Glutamatergic neuron (in vitro differentiated cells): Measurements from ENCODE around the gene KCNJ6. TPM values are rescaled to one million over a fixed set of nuclear protein-coding genes. Genes with fewer than 3 reads are reported as not detected.
"Not testable (repeated sequence)": the region's sequence is repeated elsewhere in the genome, so short reads cannot be mapped to it uniquely, and the experiment has no call there.

Experiments
- DNase-seq: peaks from one replicate; pipeline ENCODE4 v3.0.0; 2022
- H3K27ac Mint-ChIP-seq: one replicate; pipeline ENCODE4 v1.8.0; 2020; ENCODE audit warnings: mild to moderate bottlenecking, mixed read lengths, inconsistent platforms; ENCODE audit not compliant: unreplicated experiment
- H3K27me3 Mint-ChIP-seq: one replicate; pipeline ENCODE4 v1.8.0; 2020; ENCODE audit warnings: mild to moderate bottlenecking, moderate library complexity, mixed read lengths, inconsistent platforms; ENCODE audit not compliant: unreplicated experiment
- H3K36me3 Mint-ChIP-seq: one replicate; pipeline ENCODE4 v1.8.0; 2020; ENCODE audit warnings: mild to moderate bottlenecking, mixed read lengths, inconsistent platforms; ENCODE audit not compliant: unreplicated experiment
- H3K4me1 Mint-ChIP-seq: one replicate; pipeline ENCODE4 v1.8.0; 2020; ENCODE audit warnings: mild to moderate bottlenecking, low read depth, mixed read lengths, inconsistent platforms; ENCODE audit not compliant: unreplicated experiment
- H3K4me3 Mint-ChIP-seq: one replicate; pipeline ENCODE4 v1.8.0; 2020; ENCODE audit warnings: mild to moderate bottlenecking, mixed read lengths, inconsistent platforms; ENCODE audit not compliant: unreplicated experiment
- H3K9me3 Mint-ChIP-seq: one replicate; pipeline ENCODE4 v1.8.0; 2020; ENCODE audit warnings: mild to moderate bottlenecking, moderate library complexity, mixed read lengths, inconsistent platforms; ENCODE audit not compliant: unreplicated experiment
- total RNA-seq: library from RNA; stranded (reverse); fragmentation: NEBNext Ultra II Directional; extraction: Animal tissue kit (Norgen Biotek cat#: 25700); gene quantifications from one replicate; pipeline ENCODE4 v1.2.1, GENCODE V29; 2021; ENCODE audit not compliant: unreplicated experiment
- TF ChIP-seq, protein P1 (sequence below): fragments of 200-600 bp; sonication (generic); IDR thresholded peaks from one replicate; pipeline ENCODE4 v1.5.0; 2021; ENCODE audit not compliant: partially characterized antibody, unreplicated experiment

Gene KCNJ6
- total RNA-seq, 1 donor from 2014 or later, result 80.5 TPM

GRCh38 chr21:37937668-37938067 lies 21.4 kb upstream of the KCNJ6 start:
- no peak overlapping the region for H3K27ac Mint-ChIP-seq
- H3K27me3 Mint-ChIP-seq, result no peaks in the 10 kb centered on the region
- TF ChIP-seq, protein P1, sequence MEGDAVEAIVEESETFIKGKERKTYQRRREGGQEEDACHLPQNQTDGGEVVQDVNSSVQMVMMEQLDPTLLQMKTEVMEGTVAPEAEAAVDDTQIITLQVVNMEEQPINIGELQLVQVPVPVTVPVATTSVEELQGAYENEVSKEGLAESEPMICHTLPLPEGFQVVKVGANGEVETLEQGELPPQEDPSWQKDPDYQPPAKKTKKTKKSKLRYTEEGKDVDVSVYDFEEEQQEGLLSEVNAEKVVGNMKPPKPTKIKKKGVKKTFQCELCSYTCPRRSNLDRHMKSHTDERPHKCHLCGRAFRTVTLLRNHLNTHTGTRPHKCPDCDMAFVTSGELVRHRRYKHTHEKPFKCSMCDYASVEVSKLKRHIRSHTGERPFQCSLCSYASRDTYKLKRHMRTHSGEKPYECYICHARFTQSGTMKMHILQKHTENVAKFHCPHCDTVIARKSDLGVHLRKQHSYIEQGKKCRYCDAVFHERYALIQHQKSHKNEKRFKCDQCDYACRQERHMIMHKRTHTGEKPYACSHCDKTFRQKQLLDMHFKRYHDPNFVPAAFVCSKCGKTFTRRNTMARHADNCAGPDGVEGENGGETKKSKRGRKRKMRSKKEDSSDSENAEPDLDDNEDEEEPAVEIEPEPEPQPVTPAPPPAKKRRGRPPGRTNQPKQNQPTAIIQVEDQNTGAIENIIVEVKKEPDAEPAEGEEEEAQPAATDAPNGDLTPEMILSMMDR, result no peak
- no peak for DNase-seq
- H3K9me3 Mint-ChIP-seq, result peaks cover 2% of the 10 kb centered on the region
- peaks cover 8% of the 10 kb centered on the region for H3K36me3 Mint-ChIP-seq
- H3K4me3 Mint-ChIP-seq, result no peak overlapping the region
- H3K4me1 Mint-ChIP-seq, result no peaks in the 10 kb centered on the region

GRCh38 chr21:37936010-37936785 lies 19.9 kb upstream of the KCNJ6 start:
- no peaks in the 10 kb centered on the region for H3K27me3 Mint-ChIP-seq
- peaks cover 2% of the 10 kb centered on the region for H3K9me3 Mint-ChIP-seq
- TF ChIP-seq, protein P1, result no peak
- DNase-seq, result no peak
- H3K36me3 Mint-ChIP-seq, result peaks cover 8% of the 10 kb centered on the region
- no peak overlapping the region for H3K4me3 Mint-ChIP-seq
- H3K27ac Mint-ChIP-seq, result no peak overlapping the region
- H3K4me1 Mint-ChIP-seq, result no peaks in the 10 kb centered on the region

DNA sequence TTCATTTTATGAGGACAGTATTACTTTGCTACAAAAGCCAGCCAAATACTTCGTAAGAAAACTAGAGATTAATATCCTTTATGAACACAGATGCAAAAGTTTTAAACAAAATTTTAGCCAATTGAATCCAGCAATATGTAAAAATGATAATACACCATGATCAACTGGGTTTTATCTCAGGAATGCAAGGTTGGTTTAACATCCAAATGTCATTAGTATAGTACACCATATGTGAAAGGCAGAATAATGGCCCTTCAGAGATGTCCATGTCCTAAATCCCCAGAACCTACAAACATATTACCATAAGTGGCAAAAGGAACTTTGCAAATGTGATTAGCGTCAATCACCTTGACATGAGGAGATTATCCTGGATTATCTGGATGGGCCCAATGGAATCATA lies 16.7 kb upstream of the KCNJ6 start:
- TF ChIP-seq, protein P1, result no peak
- no peak overlapping the region for H3K4me3 Mint-ChIP-seq
- H3K4me1 Mint-ChIP-seq, result no peaks in the 10 kb centered on the region
- H3K36me3 Mint-ChIP-seq, result peaks cover 8% of the 10 kb centered on the region
- no peak overlapping the region for H3K27ac Mint-ChIP-seq
- H3K9me3 Mint-ChIP-seq, result no peaks in the 10 kb centered on the region
- H3K27me3 Mint-ChIP-seq, result no peaks in the 10 kb centered on the region
- no peak for DNase-seq

- TF ChIP-seq, protein P1, result no peak
- Mint-ChIP-seq H3K4me3 (no peak overlapping the region), H3K9me3 (no peaks in the 10 kb centered on the region), H3K27ac (no peak overlapping the region), H3K4me1 (no peaks in the 10 kb centered on the region), H3K27me3 (no peaks in the 10 kb centered on the region), H3K36me3 (no peaks in the 10 kb centered on the region)
- no peak for DNase-seq
Observed at GRCh38 chr21:37927711-37928110, 11.5 kb upstream of the KCNJ6 start.

GRCh38 chr21:37921091-37921490 lies 4.8 kb upstream of the KCNJ6 start:
- no peak for DNase-seq
- peaks cover 4% of the 10 kb centered on the region for H3K27me3 Mint-ChIP-seq
- no peak overlapping the region for H3K4me3 Mint-ChIP-seq
- H3K36me3 Mint-ChIP-seq, result no peaks in the 10 kb centered on the region
- H3K4me1 Mint-ChIP-seq, result peaks cover 13% of the 10 kb centered on the region
- TF ChIP-seq, protein P1, result no peak
- H3K27ac Mint-ChIP-seq, result no peak overlapping the region
- H3K9me3 Mint-ChIP-seq, result peaks cover 8% of the 10 kb centered on the region

- Mint-ChIP-seq H3K9me3 (peaks cover 10% of the 10 kb centered on the region), H3K4me1 (peaks cover 13% of the 10 kb centered on the region)
- not testable (repeated sequence) for H3K36me3 Mint-ChIP-seq, H3K4me3 Mint-ChIP-seq, H3K27me3 Mint-ChIP-seq, DNase-seq, H3K27ac Mint-ChIP-seq
Observed at GRCh38 chr21:37920302-37920701, 4.0 kb upstream of the KCNJ6 start.
